SU-DHL-6 (cell line): ENCODE measurements around the gene CATSPER3.

Experiments used
- EZH2phosphoT487 ChIP-seq: fragments of 200-600 bp; sonication (generic), shearing (Covaris generic); conservative IDR thresholded peaks from 2 replicates; pipeline ENCODE4 v1.6.1; 2018; ENCODE audit warnings: mild to moderate bottlenecking, antibody characterized with exemption, low read length, moderate library complexity, mixed read lengths
- TF ChIP-seq, protein P1 (sequence below): fragments of 200-600 bp; sonication (generic); IDR thresholded peaks from one replicate; pipeline ENCODE4 v1.5.1; 2017; ENCODE audit warnings: antibody characterized with exemption, mild to moderate bottlenecking, low read length, moderate library complexity; ENCODE audit not compliant: insufficient read depth, poor library complexity, severe bottlenecking

DNA sequence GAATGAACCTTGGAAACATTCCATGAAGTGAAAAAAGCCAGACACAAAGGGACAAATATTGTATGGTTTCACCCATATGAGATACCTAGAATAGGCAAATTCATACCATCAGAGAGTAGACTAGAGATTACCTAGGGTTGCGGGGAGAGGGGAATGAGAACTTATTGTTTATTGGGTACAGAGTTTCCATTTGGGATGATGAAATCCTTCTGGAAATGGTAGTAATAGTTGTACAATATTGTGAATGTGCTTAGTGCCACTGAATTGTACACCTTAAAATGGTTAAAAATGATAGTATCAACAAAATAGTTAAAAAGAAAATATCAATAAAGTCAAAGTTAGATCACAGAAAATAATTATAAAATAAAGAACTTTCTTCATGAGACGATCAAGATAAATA is 25.5 kb downstream of the CATSPER3 start:
- TF ChIP-seq, protein P1, sequence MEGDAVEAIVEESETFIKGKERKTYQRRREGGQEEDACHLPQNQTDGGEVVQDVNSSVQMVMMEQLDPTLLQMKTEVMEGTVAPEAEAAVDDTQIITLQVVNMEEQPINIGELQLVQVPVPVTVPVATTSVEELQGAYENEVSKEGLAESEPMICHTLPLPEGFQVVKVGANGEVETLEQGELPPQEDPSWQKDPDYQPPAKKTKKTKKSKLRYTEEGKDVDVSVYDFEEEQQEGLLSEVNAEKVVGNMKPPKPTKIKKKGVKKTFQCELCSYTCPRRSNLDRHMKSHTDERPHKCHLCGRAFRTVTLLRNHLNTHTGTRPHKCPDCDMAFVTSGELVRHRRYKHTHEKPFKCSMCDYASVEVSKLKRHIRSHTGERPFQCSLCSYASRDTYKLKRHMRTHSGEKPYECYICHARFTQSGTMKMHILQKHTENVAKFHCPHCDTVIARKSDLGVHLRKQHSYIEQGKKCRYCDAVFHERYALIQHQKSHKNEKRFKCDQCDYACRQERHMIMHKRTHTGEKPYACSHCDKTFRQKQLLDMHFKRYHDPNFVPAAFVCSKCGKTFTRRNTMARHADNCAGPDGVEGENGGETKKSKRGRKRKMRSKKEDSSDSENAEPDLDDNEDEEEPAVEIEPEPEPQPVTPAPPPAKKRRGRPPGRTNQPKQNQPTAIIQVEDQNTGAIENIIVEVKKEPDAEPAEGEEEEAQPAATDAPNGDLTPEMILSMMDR: no peak
- no peak for TF ChIP-seq EZH2phosphoT487
